ENCODE measurements around the gene TMEM59L. TPM values are rescaled to one million over a fixed set of nuclear protein-coding genes. Genes with fewer than 3 reads are reported as not detected.
"Not testable (repeated sequence)": the region's sequence is repeated elsewhere in the genome, so short reads cannot be mapped to it uniquely, and the experiment has no call there.

Gene TMEM59L
- total RNA-seq, 1 donor from 2014 or later = not detected

- intact Hi-C loops (cut with micrococcal nuclease) = loop anchor here (5.0 kb wide), 1 partner anchor 397 kb away; no protein-coding TSS in a partner anchor
- peak overlapping the region; percentile 77 for H3K27ac Mint-ChIP-seq
- ChIA-PET CTCF (interaction anchor here (0.9 to 3.1 kb wide), 5 partner anchors 19 to 257 kb away, joined by 3 to 18 read pairs (median 12); partner anchors contain the start of genes ELL and UBA52), POLR2A (interaction anchor here (0.5 to 3.2 kb wide), 5 partner anchors 14 to 329 kb away, joined by 3 to 55 read pairs (median 14); partner anchors contain the start of genes COPE, DDX49 and UBA52)
- no peak for TF ChIP-seq CTCF (IDR thresholded peaks at IDR 0.05)
- no peaks in the 10 kb centered on the region for H3K27me3 Mint-ChIP-seq
- peaks cover 43% of the 10 kb centered on the region for H3K4me1 Mint-ChIP-seq
- DNase-seq = no peak
- peaks cover 10% of the 10 kb centered on the region for H3K36me3 Mint-ChIP-seq (ENCODE audit: low read depth)
- no peaks in the 10 kb centered on the region for H3K9me3 Mint-ChIP-seq
- H3K4me3 Mint-ChIP-seq = peak overlapping the region; percentile 87
- no peak for ATAC-seq (ENCODE audit: low read depth)
Observed at GRCh38 chr19:18590273-18591272, 22.1 kb upstream of the TMEM59L start.

DNA sequence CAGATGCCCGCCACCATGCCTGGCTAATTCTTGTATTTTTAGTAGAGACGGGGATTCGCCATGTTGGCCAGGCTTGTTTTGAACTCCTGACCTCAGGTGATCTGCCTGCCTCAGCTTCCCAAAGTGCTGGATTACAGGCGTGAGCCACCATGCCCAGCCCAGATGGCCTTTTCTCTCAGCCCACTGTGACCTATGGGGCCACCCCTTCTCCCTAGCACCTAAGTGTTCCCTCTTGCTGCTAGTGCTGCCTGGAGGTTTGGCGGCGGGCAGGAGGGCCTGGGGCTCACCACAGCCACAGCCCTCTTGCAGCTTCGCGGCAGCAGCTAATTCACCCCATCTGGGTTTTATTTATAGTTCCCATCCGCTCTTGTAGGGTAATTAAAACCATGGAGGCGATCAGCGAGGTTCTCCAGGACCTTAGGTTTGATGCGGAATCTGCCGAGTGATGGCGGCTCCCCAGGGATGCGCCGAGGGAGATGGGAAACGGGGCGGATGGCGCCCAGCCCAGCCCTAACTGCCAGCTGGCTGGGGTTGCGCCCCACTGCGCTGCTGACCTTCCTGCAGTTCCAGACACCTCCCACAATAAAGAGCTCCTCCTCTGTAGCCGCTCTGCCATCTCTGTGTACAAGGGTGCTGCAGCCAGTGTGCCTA, 20.8 kb upstream of the TMEM59L start:
- no peak overlapping the region for H3K4me3 Mint-ChIP-seq
- CTCF ChIA-PET = interaction anchor here (1.6 to 3.1 kb wide), 2 partner anchors 72 to 256 kb away, joined by 4 to 38 read pairs; no protein-coding TSS in a partner anchor
- no peaks in the 10 kb centered on the region for H3K9me3 Mint-ChIP-seq
- POLR2A ChIA-PET = interaction anchor here (2.6 kb wide), 1 partner anchor 71 kb away, joined by 6 read pairs; no protein-coding TSS in a partner anchor
- ATAC-seq (ENCODE audit: low read depth) (no peak), DNase-seq (no peak)
- H3K4me1 Mint-ChIP-seq = peaks cover 38% of the 10 kb centered on the region
- H3K27me3 Mint-ChIP-seq = no peaks in the 10 kb centered on the region
- TF ChIP-seq CTCF (IDR thresholded peaks at IDR 0.05) = no peak
- H3K36me3 Mint-ChIP-seq (ENCODE audit: low read depth) = peaks cover 10% of the 10 kb centered on the region
- intact Hi-C loops (cut with micrococcal nuclease) = loop anchor here (5.0 kb wide), 1 partner anchor 395 kb away; no protein-coding TSS in a partner anchor
- no peak overlapping the region for H3K27ac Mint-ChIP-seq

GRCh38 chr19:18592732-18593131, 19.9 kb upstream of the TMEM59L start:
- Mint-ChIP-seq H3K4me1 (peaks cover 36% of the 10 kb centered on the region), H3K36me3 (ENCODE audit: low read depth) (peaks cover 10% of the 10 kb centered on the region)
- not testable (repeated sequence) for DNase-seq; H3K9me3 Mint-ChIP-seq; H3K27me3 Mint-ChIP-seq; H3K27ac Mint-ChIP-seq; H3K4me3 Mint-ChIP-seq; ATAC-seq (ENCODE audit: low read depth)
- ChIA-PET POLR2A (interaction anchor here (1.0 to 2.6 kb wide), 3 partner anchors 35 to 327 kb away, joined by 3 to 6 read pairs (median 6); partner anchors contain the start of genes COPE, DDX49 and KXD1), CTCF (interaction anchor here (1.3 to 3.1 kb wide), 4 partner anchors 21 to 394 kb away, joined by 3 to 38 read pairs (median 5); partner anchors contain the start of gene UBA52)
- intact Hi-C loops (cut with micrococcal nuclease) = loop anchor here (5.0 kb wide), 1 partner anchor 395 kb away; no protein-coding TSS in a partner anchor

- intact Hi-C loops (cut with micrococcal nuclease) = loop anchor here (1.0 to 5.0 kb wide), 4 partner anchors 82 to 394 kb away; no protein-coding TSS in a partner anchor
- DNase-seq = no peak
- Mint-ChIP-seq H3K9me3 (no peaks in the 10 kb centered on the region), H3K4me3 (peak overlapping the region; percentile 15), H3K27ac (peak overlapping the region; percentile 24), H3K27me3 (peaks cover under 1% of the 10 kb centered on the region), H3K4me1 (peaks cover 29% of the 10 kb centered on the region), H3K36me3 (ENCODE audit: low read depth) (peaks cover 10% of the 10 kb centered on the region)
- ChIA-PET POLR2A (interaction anchor here (0.9 to 2.6 kb wide), 7 partner anchors 22 to 326 kb away, joined by 3 to 13 read pairs (median 5); partner anchors contain the start of genes COPE, DDX49, KXD1 and UBA52), CTCF (interaction anchor here (0.6 to 3.1 kb wide), 13 partner anchors 7 to 394 kb away, joined by 3 to 38 read pairs (median 3); partner anchors contain the start of genes ELL and UBA52)
- TF ChIP-seq CTCF (IDR thresholded peaks at IDR 0.05) = no peak
- ATAC-seq (ENCODE audit: low read depth) = no peak
Observed at GRCh38 chr19:18593367-18594095, 19.1 kb upstream of the TMEM59L start.

Measured in activated B cell treated with CpG ODN at 0.5 μM for 24 hours (primary cell).